LNCaP clone FGC (cell line): ENCODE results near the gene COMP.

Experiments used
- DNase-seq: peaks from one replicate; pipeline ENCODE4 v3.0.0-alpha.2; 2011; ENCODE audit warnings: low read depth
- H3K4me3 ChIP-seq: 2 replicates; pipeline ENCODE4 v1.5.1; 2011; ENCODE audit warnings: mild to moderate bottlenecking, low read depth, low read length, control low read depth
- TF ChIP-seq, protein P1 (sequence below): IDR thresholded peaks from 2 replicates; pipeline ENCODE4 v1.5.1; 2012; ENCODE audit warnings: mild to moderate bottlenecking; ENCODE audit not compliant: control insufficient read depth, insufficient read depth; ENCODE audit errors: extremely low read depth

The COMP gene

DNA sequence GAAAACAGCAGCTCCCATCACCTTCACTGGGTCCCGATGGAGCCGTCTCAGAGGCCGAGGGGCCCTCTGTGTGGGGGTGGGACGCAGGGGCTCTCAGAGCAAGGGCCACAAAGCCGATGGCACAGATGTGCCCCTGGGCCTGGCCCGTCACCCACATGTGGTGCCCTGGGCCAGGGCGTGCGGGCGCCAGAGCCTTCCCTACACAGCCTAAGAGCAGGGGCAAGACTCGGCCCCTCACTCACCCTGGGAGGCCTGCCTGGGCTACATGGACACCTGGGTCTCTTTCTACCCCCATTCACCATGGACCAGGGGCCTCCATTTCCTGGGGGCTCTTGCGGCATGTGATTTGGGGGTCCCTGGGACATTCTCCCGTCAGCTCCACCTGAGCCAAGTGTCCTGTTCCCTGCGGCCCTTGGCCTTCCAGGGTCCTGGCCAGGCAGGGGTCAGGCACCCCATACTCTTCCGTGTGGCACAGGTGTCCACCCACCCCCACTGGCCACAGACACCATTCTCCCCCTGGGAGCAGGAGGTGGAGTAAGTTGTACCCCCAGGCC is 10.0 kb downstream of the COMP start:
- no peak for DNase-seq
- no peak overlapping the region for H3K4me3 ChIP-seq
- TF ChIP-seq, protein P1, sequence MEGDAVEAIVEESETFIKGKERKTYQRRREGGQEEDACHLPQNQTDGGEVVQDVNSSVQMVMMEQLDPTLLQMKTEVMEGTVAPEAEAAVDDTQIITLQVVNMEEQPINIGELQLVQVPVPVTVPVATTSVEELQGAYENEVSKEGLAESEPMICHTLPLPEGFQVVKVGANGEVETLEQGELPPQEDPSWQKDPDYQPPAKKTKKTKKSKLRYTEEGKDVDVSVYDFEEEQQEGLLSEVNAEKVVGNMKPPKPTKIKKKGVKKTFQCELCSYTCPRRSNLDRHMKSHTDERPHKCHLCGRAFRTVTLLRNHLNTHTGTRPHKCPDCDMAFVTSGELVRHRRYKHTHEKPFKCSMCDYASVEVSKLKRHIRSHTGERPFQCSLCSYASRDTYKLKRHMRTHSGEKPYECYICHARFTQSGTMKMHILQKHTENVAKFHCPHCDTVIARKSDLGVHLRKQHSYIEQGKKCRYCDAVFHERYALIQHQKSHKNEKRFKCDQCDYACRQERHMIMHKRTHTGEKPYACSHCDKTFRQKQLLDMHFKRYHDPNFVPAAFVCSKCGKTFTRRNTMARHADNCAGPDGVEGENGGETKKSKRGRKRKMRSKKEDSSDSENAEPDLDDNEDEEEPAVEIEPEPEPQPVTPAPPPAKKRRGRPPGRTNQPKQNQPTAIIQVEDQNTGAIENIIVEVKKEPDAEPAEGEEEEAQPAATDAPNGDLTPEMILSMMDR, result no peak

DNA sequence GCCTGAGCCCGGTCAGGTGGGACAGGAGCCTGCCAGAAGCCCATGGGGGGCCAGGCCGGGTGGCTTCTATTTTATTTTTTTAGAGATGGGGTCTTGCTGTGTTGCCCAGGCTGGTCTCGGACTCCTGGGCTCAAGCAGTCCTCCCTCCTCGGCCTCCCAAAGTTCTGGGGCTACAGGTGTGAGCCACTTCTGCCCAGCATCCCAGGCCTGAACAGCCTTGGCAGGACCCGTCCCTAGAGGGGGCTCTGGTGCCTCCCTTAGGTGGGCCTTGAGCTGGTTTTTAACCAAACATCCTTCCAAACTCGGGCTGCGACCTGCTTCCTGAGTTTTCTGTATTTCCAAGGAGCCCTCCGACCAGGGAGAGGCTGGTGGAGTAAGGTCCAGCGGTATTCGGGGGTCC is 10.5 kb downstream of the COMP start:
- no peak overlapping the region for H3K4me3 ChIP-seq
- TF ChIP-seq, protein P1, result no peak

DNA sequence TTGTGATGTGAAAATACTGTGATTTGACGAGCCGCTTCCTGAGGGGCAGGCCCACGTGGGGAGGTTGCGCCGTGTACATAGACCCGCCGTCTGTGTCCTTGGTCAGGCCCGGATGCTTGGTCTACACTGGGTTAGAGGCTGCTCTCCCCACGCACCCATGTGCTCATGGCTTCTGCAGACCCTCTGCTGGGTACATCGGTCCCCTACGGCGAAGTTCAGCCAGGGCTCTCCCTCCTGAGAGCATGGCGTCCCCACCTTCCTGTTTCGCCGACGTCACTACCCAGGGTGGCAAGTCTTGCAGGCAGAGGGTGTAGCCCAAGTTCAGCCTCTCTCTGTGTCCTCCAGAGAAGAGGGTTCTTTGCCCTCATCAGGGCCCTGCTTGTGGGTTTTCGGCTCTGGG is 11.0 kb downstream of the COMP start:
- no peak for DNase-seq
- TF ChIP-seq, protein P1, result no peak

More for the DNA sequence above, 10.5 kb downstream of the COMP start:
- no peak for DNase-seq

DNA sequence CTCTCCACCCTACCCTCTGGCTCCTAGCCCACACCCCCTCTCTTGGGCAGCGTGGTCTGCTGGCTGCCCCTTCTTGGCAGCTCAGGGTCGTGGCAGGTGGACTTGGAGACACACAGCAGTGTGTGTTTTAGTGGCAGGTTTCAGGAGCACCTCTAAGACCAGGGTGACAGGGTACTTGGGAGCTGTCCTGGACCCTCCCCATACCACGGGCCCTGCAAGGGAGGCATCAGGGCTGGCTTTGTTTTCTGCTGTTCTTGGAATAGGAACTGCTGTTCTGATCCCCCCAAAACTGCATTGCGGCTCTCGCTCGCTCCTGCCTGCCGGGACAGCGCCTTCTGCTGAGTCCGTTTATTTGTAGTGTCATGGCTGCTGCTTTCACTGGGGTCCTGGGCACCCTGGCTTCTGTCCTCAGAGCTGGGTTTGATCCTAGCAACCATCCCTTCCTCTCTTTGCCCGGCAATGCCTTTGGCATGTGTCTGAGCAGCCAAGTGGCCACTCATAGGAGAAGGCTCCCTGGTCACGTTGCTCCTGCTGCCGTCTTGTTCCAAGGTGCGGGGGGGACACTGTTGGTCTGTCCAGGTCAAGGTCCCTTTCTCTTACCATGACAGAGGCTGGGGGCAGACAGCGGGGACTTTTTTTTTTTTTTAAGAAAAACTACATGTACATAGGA is 12.1 kb downstream of the COMP start:
- TF ChIP-seq, protein P1, result no peak
- no peak overlapping the region for H3K4me3 ChIP-seq
- no peak for DNase-seq

More for the DNA sequence above, 11.0 kb downstream of the COMP start:
- no peak overlapping the region for H3K4me3 ChIP-seq

DNA sequence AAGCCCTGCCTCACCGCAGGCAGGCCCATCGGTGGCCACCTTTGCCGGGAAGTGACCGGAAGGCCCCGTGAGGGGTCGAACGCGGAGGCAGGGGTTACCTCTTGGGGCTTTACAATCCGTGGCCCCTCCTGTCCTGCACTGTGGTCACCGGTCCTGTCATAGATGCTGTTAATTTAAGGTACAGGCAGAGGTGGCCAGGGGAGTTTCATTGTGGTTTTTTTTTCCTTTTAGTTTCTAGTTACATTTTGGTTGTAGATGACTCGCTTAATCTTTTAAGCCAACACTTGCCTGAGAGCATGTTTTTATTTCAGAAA is 13.1 kb downstream of the COMP start:
- no peak for DNase-seq
- TF ChIP-seq, protein P1, result no peak
- H3K4me3 ChIP-seq, result no peak overlapping the region

DNA sequence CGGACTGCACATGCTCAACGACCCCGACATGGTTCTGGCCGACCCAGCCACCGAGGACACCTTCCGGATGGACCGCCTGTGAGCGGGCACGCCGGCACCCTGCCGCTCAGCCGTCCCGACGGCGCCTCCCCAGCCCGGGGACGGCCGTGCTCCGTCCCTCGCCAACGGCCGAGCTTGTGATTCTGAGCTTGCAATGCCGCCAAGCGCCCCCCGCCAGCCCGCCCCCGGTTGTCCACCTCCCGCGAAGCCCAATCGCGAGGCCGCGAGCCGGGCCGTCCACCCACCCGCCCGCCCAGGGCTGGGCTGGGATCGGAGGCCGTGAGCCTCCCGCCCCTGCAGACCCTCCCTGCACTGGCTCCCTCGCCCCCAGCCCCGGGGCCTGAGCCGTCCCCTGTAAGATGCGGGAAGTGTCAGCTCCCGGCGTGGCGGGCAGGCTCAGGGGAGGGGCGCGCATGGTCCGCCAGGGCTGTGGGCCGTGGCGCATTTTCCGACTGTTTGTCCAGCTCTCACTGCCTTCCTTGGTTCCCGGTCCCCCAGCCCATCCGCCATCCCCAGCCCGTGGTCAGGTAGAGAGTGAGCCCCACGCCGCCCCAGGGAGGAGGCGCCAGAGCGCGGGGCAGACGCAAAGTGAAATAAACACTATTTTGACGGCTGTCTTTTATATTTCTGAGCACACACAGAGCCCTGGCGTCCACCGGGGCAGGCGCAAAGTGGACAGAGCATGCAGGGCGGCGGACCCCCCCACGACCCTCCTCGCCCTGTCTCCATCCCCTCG is 13.6 kb downstream of the COMP start:
- no peak for DNase-seq
- no peak overlapping the region for H3K4me3 ChIP-seq
- TF ChIP-seq, protein P1, result no peak

DNA sequence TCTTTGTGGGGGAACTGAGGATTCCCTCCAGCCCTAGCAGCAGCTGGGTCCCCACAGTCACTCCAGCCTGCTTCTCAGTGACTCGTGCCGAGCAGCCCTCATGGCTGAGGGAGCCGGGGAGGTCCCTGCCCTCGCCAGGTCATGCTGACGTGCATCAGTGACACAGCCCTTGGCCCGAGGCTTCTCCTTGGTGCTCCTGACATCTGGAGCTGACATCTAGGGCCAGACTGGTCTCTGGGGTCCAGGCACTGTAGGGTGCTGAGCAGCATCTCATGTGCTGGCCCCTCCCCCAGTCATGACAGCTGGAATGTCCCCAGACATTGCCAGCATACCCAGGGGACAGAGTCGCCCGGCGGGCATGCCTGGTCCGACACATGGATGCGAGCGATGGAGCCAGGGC is 14.4 kb downstream of the COMP start:
- TF ChIP-seq, protein P1, result no peak
- DNase-seq, result no peak
- no peak overlapping the region for H3K4me3 ChIP-seq
